Measurements from ENCODE around the gene NR5A1. TPM values are rescaled to one million over a fixed set of nuclear protein-coding genes. Genes with fewer than 3 reads are reported as not detected.

Gene NR5A1
- total and polyA plus RNA-seq, 5 donors, result not detected

DNA sequence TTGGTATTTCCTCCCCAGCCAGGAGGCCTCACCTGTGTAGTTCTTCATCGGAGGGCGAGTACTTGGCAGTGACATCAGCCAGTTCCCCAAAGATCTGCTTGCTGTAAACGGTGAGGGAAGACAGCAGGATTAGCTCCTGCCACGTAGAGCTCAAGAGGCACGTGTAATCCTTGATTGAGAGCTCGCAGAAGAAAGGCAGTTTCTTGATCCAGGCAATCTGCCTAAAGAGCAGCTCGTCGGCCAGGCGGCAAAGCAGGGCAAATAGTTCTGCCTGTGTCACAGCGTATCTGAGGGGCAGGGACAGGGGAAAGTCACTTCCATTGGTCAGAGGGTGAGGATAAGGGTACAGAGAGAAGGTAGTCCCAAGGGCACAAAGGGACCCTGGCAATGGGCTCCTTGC is 28.6 kb upstream of the NR5A1 start:
- Histone ChIP-seq H3K4me3 (ENCODE audit: low read length) (no peak overlapping the region), H3K4me1 (ENCODE audit: control insufficient read depth, insufficient read depth, low read length) (no peaks in the 10 kb centered on the region), H3K9me3 (ENCODE audit: control insufficient read depth, low read length) (no peaks in the 10 kb centered on the region), H3K27ac (ENCODE audit: low read length) (no peak overlapping the region), H3K27me3 (ENCODE audit: control insufficient read depth, insufficient read depth) (no peaks in the 10 kb centered on the region)
- intact Hi-C loops (cut with DNase I), result loop anchor here (5.0 to 10.0 kb wide), 4 partner anchors 114 to 411 kb away; partner anchors contain the start of gene PSMB7 (in 2 of the 4)
- ATAC-seq, result no peak
- DNase-seq, result no peak
- 88% methylated on average over 10 of the region's 10 CpGs for WGBS

DNA sequence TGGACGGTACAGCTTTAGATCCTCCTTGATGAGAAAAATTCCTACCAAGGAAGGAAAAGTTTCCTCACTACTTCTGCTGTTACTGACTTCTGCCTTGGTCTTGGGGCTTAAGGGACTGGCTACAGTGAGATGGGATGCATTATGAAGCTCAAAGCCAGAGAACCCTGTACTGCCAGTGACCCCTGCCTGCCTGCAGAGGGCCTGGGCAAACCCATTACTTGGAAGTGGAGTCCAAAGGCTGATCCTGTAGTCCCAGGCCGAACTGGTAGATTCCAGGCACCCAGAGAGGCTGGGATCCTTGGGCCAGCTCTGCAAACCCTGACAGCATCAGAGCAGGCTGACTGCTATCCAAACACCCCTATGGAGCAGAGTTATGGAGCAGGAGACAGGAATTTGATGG is 25.7 kb upstream of the NR5A1 start:
- no peak for ATAC-seq
- 86% methylated on average over 2 of the region's 2 CpGs for WGBS

DNA sequence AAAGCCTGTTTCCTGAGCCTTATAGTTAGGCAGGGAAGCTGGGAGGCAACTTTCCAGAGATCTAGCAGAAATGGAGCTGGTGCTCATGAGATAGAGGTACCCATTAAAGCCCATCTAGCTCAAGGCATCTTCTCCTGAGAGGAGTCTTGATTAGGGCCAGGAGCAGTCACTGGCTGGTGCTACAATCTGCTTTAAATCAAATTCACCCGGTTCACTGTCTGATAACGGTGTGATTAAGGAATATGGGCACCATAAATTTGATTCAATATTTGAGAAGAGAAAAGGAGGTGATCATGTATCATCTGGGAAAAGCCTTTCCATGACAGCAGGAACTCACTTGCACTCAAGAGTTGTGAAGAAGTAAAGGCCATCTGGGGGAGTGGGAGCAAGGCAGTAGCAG is 23.9 kb upstream of the NR5A1 start:
- WGBS, result 86% methylated on average over 2 of the region's 2 CpGs

More for the DNA sequence above, 25.7 kb upstream of the NR5A1 start:
- intact Hi-C loops (cut with DNase I), result loop anchor here in 2 of 4 donors (10.0 kb wide), 1 partner anchor 408 kb away; no protein-coding TSS in a partner anchor
- no peaks in the 10 kb centered on the region for H3K27me3 ChIP-seq (ENCODE audit: control insufficient read depth, insufficient read depth)
- DNase-seq, result no peak
- no peak overlapping the region for H3K4me3 ChIP-seq (ENCODE audit: low read length)
- H3K27ac ChIP-seq (ENCODE audit: low read length), result no peak overlapping the region
- no peaks in the 10 kb centered on the region for H3K9me3 ChIP-seq (ENCODE audit: control insufficient read depth, low read length)
- no peaks in the 10 kb centered on the region for H3K4me1 ChIP-seq (ENCODE audit: control insufficient read depth, insufficient read depth, low read length)

DNA sequence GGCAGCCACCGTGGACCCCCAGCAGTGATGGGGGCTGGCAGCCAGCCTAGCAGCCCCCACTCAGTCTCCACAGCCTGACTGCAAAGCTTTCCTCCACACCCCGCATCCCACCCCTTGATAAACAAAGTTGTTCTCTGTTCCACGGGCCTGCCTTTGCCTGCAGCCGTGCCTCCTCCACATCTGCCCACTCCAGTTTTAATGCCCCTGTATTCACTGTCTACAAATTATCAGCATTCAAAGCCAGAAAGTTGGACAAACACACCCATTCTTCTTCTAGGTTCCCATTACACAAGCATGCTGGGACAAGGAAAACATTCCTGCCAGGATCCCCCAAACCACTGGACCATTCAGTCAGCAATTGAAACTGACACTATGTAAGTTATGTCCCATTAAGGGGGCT is 23.0 kb upstream of the NR5A1 start:
- WGBS, result 65% methylated on average over 4 of the region's 4 CpGs
- Histone ChIP-seq H3K4me3 (ENCODE audit: low read length) (no peak overlapping the region), H3K27me3 (ENCODE audit: control insufficient read depth, insufficient read depth) (no peaks in the 10 kb centered on the region), H3K9me3 (ENCODE audit: control insufficient read depth, low read length) (no peaks in the 10 kb centered on the region), H3K27ac (ENCODE audit: low read length) (no peak overlapping the region), H3K4me1 (ENCODE audit: control insufficient read depth, insufficient read depth, low read length) (no peaks in the 10 kb centered on the region)
- intact Hi-C loops (cut with DNase I), result loop anchor here in 2 of 4 donors (10.0 kb wide), 1 partner anchor 405 kb away; no protein-coding TSS in a partner anchor
- DNase-seq (no peak), ATAC-seq (no peak)

More for the DNA sequence above, 23.9 kb upstream of the NR5A1 start:
- intact Hi-C loops (cut with DNase I), result loop anchor here in 2 of 4 donors (10.0 kb wide), 1 partner anchor 406 kb away; no protein-coding TSS in a partner anchor
- Histone ChIP-seq H3K27me3 (ENCODE audit: control insufficient read depth, insufficient read depth) (no peaks in the 10 kb centered on the region), H3K4me3 (ENCODE audit: low read length) (no peak overlapping the region), H3K27ac (ENCODE audit: low read length) (no peak overlapping the region), H3K4me1 (ENCODE audit: control insufficient read depth, insufficient read depth, low read length) (no peaks in the 10 kb centered on the region), H3K9me3 (ENCODE audit: control insufficient read depth, low read length) (no peaks in the 10 kb centered on the region)
- no peak for DNase-seq
- no peak for ATAC-seq

DNA sequence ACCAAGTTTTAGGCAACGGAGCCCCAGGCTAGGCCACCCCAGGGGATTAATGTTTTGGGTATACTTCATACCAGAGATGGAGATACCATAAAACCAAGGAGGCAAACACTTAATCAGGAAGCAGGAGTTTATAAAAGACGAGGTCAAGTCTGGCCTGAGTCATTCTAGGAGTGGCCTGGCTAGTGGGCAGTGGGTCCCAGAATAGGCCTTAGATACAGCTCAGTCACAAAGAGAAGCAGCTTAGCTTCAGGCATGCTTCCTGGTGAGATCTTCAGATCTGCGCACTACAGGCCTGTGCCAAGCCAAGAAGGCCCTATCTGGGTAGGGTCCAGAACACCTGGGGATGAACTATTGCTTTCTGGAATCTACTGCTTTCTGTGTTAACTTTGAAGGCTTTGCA is 20.6 kb upstream of the NR5A1 start:
- intact Hi-C loops (cut with DNase I), result no loop called here
- 79% methylated on average over 3 of the region's 3 CpGs for WGBS
- DNase-seq, result no peak

DNA sequence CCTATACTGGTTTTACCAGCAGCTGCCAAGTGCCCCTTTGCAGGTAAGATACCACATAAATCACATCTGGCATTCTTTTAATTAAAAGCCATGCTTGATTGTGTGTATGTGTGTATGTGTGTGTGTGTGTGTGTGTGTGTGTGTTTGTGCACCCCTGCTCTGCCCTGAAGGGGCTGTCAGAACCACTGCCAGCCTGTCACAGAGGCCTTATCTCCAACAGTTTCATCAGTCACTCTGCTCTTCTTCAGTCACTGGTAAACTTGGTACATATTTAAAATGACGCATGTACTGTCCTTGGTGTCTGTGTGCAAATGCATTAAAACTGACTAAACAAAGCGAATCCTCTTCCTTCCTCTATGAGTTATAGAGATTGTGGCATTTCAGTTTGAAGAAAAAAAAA is 19.0 kb upstream of the NR5A1 start:
- H3K4me1 ChIP-seq (ENCODE audit: control insufficient read depth, insufficient read depth, low read length), result no peaks in the 10 kb centered on the region
- H3K27me3 ChIP-seq (ENCODE audit: control insufficient read depth, insufficient read depth), result no peaks in the 10 kb centered on the region
- H3K9me3 ChIP-seq (ENCODE audit: control insufficient read depth, low read length), result no peaks in the 10 kb centered on the region
- WGBS, result 66% methylated on average over 2 of the region's 2 CpGs
- DNase-seq, result peak in 1 of 3 donors; percentile 43
- intact Hi-C loops (cut with DNase I), result no loop called here
- H3K27ac ChIP-seq (ENCODE audit: low read length), result no peak overlapping the region
- H3K4me3 ChIP-seq (ENCODE audit: low read length), result no peak overlapping the region
- peak in 1 of 2 donors; percentile 82 for ATAC-seq

More for the DNA sequence above, 20.6 kb upstream of the NR5A1 start:
- ATAC-seq, result no peak
- Histone ChIP-seq H3K4me3 (ENCODE audit: low read length) (no peak overlapping the region), H3K9me3 (ENCODE audit: control insufficient read depth, low read length) (no peaks in the 10 kb centered on the region), H3K27me3 (ENCODE audit: control insufficient read depth, insufficient read depth) (no peaks in the 10 kb centered on the region), H3K27ac (ENCODE audit: low read length) (no peak overlapping the region), H3K4me1 (ENCODE audit: control insufficient read depth, insufficient read depth, low read length) (no peaks in the 10 kb centered on the region)

DNA sequence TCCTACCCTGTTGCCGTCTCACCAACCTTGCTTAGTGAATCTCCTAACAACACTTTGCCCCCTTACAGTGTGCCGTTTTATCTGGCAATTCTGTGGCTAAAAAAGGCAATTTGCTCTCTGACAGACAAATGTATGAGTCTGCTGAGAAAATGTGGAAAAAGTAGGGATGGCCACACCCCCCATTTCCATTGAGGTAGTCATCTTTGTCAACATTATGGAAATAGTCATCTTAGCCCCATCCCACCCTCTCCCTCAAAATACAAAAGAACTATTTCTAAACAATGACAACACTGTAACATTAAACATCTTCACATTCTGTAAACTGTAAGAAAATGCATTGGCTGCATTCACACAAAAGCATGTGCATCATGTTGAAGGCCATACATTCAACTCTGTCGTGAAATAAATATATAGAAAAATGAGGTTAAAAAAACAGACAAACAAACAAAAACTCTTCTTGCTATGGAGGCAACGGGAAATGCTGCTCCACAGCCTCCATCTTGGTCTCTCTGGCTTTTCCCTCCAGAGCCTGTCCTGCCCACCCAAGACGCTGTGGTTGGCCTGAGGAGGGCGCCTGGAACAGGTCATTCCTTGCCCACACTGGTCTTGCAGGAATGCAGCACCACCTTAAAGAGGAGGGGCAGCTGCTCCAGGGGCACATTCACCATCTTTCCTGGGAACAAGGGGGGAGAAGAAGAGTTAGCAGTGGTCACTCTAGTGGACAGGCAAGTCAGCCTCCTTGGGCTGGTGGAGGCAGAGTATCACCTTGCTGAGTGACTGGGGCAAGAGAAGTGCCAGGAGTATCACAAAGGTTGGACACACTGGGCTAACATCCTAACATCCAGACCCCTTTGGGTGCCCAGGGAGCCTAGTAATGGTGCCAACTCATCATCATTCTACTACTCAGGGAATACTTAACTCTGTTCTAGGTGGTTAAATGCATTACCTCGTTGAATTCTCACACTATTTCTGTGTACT is 15.2 kb upstream of the NR5A1 start:
- H3K9me3 ChIP-seq (ENCODE audit: control insufficient read depth, low read length), result no peaks in the 10 kb centered on the region
- no peak overlapping the region for H3K27ac ChIP-seq (ENCODE audit: low read length)
- intact Hi-C loops (cut with DNase I), result no loop called here
- H3K4me3 ChIP-seq (ENCODE audit: low read length), result no peak overlapping the region
- H3K27me3 ChIP-seq (ENCODE audit: control insufficient read depth, insufficient read depth), result no peaks in the 10 kb centered on the region
- H3K4me1 ChIP-seq (ENCODE audit: control insufficient read depth, insufficient read depth, low read length), result no peaks in the 10 kb centered on the region
- ATAC-seq, result no peak
- no peak for DNase-seq
- 84% methylated on average over 7 of the region's 7 CpGs for WGBS

DNA sequence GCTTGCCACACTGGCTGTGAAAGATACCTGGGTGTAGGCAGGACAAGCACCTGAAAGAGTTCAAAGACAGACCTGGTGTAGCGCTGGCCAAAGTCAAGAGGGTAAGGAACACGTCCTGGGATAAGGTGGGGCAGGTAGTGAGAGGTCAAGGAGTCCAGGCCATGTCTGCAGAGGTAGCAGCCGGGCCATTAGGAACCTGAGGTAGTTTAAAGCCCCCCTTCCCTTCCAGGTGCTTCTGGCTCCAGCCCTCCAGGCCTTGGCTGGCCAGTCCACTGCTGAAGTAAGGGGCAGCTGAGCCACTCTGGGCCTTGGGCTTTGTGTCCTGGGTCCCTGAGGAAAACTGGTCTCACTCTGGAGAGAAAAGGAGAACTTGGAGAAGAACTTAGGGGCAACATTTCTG is 13.9 kb upstream of the NR5A1 start:
- DNase-seq, result no peak
- intact Hi-C loops (cut with DNase I), result no loop called here
- 94% methylated on average over 3 of the region's 3 CpGs for WGBS

DNA sequence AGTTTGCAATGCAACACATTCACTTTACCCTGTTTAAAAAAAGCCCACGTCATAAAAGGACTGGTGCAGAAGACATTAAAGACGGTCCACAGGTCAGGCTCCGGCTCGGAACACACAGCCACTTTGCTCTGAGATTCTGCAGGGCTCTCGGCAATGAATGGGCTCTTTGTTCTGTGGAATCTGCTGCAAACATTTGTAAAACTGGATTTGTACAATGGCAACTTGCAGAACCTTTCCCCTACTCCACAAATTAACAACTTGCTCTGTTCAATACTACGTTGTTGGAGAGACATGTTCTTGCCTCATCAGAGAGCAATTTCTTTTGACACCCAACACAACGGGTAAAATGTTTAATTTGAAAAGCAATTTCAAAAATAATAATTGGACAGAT is 13.0 kb upstream of the NR5A1 start:
- DNase-seq (no peak), ATAC-seq (no peak)
- H3K9me3 ChIP-seq (ENCODE audit: control insufficient read depth, low read length), result no peaks in the 10 kb centered on the region
- H3K27ac ChIP-seq (ENCODE audit: low read length), result no peak overlapping the region
- WGBS, result 74% methylated on average over 7 of the region's 7 CpGs
- intact Hi-C loops (cut with DNase I), result no loop called here
- H3K4me3 ChIP-seq (ENCODE audit: low read length), result no peak overlapping the region
- no peaks in the 10 kb centered on the region for H3K4me1 ChIP-seq (ENCODE audit: control insufficient read depth, insufficient read depth, low read length)
- H3K27me3 ChIP-seq (ENCODE audit: control insufficient read depth, insufficient read depth), result no peaks in the 10 kb centered on the region

More for the DNA sequence above, 13.9 kb upstream of the NR5A1 start:
- Histone ChIP-seq H3K27me3 (ENCODE audit: control insufficient read depth, insufficient read depth) (no peaks in the 10 kb centered on the region), H3K4me1 (ENCODE audit: control insufficient read depth, insufficient read depth, low read length) (no peaks in the 10 kb centered on the region), H3K4me3 (ENCODE audit: low read length) (no peak overlapping the region), H3K27ac (ENCODE audit: low read length) (no peak overlapping the region), H3K9me3 (ENCODE audit: control insufficient read depth, low read length) (no peaks in the 10 kb centered on the region)
- no peak for ATAC-seq

DNA sequence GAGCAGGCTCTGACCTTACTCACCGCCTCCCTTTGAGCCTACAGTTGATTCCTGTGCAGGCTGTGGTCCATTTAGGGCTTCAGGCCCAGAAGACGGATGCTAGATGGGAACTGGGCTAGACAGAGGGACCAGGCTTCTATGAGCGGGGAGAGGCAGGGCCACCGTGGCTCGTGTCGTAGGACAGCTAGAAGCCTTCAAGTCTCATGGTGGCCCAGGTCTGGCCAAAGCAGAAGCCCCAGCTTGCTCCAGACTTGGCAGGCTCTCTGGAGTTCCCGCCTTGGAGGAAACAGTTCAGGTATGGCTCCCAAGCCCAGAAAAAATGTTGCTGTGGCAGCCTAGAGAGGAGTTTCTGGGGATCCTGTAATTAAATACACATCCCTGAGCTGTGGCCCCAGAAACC is 10.9 kb upstream of the NR5A1 start:
- WGBS, result 95% methylated on average over 7 of the region's 7 CpGs
- no peak overlapping the region for H3K4me3 ChIP-seq (ENCODE audit: low read length)
- intact Hi-C loops (cut with DNase I), result no loop called here
- H3K9me3 ChIP-seq (ENCODE audit: control insufficient read depth, low read length), result no peaks in the 10 kb centered on the region
- H3K4me1 ChIP-seq (ENCODE audit: control insufficient read depth, insufficient read depth, low read length), result peaks cover 2% of the 10 kb centered on the region
- no peak overlapping the region for H3K27ac ChIP-seq (ENCODE audit: low read length)
- no peak for ATAC-seq
- DNase-seq, result no peak
- no peaks in the 10 kb centered on the region for H3K27me3 ChIP-seq (ENCODE audit: control insufficient read depth, insufficient read depth)

DNA sequence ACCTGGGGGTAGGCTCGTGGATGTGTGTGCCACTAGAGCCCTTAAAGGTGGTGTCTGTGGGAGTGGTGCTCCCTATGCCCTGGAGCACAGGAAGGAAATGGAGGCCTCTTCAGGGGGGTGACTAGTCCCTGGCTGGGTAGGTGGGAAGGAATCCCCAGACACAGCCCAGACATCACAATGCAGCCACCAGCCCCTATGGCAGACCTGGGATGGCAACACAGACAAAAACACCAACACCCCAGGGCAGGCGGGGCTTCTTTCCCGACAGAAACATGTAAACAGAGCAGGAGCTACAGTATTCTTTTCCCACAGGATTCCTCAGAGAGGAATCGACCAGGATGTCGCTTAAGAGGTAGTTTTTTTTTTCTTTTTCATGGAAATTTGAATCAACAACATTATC is 10.4 kb upstream of the NR5A1 start:
- ATAC-seq (no peak), DNase-seq (no peak)
- intact Hi-C loops (cut with DNase I), result no loop called here
- Histone ChIP-seq H3K4me3 (ENCODE audit: low read length) (no peak overlapping the region), H3K9me3 (ENCODE audit: control insufficient read depth, low read length) (no peaks in the 10 kb centered on the region), H3K27me3 (ENCODE audit: control insufficient read depth, insufficient read depth) (no peaks in the 10 kb centered on the region), H3K4me1 (ENCODE audit: control insufficient read depth, insufficient read depth, low read length) (peaks cover 2% of the 10 kb centered on the region), H3K27ac (ENCODE audit: low read length) (no peak overlapping the region)
- WGBS, result 79% methylated on average over 5 of the region's 5 CpGs
